Stimulated activated CD8-positive, alpha-beta memory T cell treated with anti-CD3 and anti-CD28 coated beads, Interleukin-15, amount 100 ng/mL, for 24 hours (primary cell): Measurements from ENCODE around the gene MYO18B.

Experiments used
- DNase-seq: peaks from one replicate; pipeline ENCODE4 v3.0.0-alpha.2; 2020; ENCODE audit warnings: low read depth

MYO18B gene

DNA sequence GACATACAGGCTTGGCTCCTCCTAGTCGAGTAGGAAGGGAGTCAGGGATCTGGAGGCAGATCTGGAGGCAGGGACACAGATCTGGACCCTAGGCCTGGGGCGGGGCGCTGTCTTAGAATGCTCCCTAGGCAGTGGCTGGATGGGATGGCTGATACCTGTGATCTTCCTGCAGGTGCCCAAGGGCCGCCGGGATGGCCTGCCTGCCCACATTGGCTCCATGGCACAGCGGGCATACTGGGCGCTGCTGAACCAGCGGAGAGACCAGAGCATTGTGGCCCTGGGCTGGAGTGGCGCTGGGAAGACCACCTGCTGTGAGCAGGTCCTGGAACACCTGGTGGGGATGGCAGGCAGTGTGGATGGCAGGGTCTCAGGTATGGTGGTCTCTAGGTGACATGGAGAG, 35.4 kb downstream of the MYO18B start:
- no peak for DNase-seq

- DNase-seq: no peak
Observed at GRCh38 chr22:25777870-25778269, 35.9 kb downstream of the MYO18B start.

GRCh38 chr22:25779426-25779825, 37.4 kb downstream of the MYO18B start:
- no peak for DNase-seq

- no peak for DNase-seq
Observed at GRCh38 chr22:25779890-25780289, 37.9 kb downstream of the MYO18B start.

DNA sequence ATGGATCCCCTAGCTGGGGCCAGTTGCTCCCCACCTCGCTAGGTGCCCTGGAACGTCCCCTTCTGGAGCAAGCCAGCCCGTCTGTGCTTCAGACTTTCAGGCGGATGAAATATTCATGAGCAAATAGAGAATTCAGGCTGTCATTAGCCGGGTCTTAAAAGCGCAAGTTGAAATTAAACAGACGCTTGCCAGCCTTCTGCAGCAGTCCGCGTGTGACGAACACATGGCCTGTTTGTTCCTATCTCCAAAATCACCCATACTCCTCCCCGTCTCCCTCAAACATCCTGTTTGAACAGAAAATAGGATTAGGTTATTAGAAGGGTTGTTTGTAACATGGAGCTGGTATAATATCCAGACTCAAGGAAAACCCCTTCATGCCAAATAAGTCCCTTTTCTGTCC, 38.7 kb downstream of the MYO18B start:
- no peak for DNase-seq

DNA sequence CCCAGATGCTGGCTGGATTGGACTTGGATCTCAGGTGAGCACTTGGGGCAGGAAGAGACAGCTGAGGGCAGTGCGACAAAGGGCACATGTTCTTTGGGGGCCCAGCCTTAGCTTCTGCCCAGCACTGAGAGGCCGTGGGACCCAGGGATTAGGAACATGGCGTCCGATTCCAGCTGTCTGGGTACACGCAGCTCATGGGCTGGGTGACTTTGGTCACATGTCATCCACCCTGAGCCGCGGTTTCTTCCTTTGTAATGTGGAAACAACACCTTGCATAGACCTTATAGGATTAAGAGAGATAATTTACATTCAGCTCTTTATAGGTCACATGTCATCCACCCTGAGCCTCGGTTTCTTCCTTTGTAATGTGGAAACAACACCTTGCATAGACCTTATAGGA, 39.8 kb downstream of the MYO18B start:
- no peak for DNase-seq

GRCh38 chr22:25782831-25783230, 40.8 kb downstream of the MYO18B start:
- no peak for DNase-seq

DNA sequence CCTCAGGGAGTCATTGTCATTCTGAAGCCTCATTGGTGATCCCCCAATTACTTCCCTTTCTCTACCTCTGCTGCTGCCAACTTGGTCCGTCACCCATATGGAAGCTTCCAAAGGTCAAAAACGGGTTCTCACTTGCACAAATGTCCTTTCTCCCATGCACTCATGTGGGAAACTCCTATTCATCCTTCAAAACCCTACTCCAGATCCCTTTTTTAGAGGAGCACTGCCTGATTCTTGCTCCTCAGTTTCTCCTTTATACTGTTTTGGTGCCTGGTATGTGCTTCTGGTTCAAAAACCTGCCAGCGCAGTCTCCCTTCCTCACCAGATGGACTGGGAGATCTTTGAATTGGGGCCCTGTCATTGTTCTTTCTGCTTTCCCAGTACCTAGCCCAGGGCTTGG, 41.9 kb downstream of the MYO18B start:
- no peak for DNase-seq

DNA sequence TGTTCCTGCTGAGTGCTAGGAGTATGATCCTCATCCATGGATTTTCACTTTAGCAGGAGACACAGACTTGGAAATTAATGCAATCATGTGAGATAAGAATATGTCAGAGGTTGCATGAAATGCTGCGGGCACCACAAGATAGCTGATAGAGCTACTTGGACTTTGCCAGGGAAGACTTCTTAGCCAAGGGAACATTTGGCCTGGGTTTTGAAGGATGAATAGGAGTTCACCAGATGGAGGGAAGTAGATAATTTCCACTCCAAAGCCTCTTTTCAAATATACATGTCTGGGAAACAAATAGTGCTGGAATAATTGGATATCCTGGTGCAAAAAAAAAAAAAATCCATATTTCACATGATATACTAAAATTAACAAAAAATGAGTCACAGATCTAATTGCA, 44.2 kb downstream of the MYO18B start:
- no peak for DNase-seq

- DNase-seq: no peak
Observed at GRCh38 chr22:25791556-25791955, 49.6 kb downstream of the MYO18B start.

- DNase-seq: no peak
Observed at GRCh38 chr22:25795478-25795877, 53.5 kb downstream of the MYO18B start.

- no peak for DNase-seq
Observed at GRCh38 chr22:25797498-25798290, 55.7 kb downstream of the MYO18B start.

GRCh38 chr22:25800766-25801165, 58.8 kb downstream of the MYO18B start:
- no peak for DNase-seq

GRCh38 chr22:25802018-25802417, 60.0 kb downstream of the MYO18B start:
- DNase-seq: no peak

GRCh38 chr22:25804676-25805075, 62.7 kb downstream of the MYO18B start:
- DNase-seq: no peak

- no peak for DNase-seq
Observed at GRCh38 chr22:25806579-25806978, 64.6 kb downstream of the MYO18B start.

DNA sequence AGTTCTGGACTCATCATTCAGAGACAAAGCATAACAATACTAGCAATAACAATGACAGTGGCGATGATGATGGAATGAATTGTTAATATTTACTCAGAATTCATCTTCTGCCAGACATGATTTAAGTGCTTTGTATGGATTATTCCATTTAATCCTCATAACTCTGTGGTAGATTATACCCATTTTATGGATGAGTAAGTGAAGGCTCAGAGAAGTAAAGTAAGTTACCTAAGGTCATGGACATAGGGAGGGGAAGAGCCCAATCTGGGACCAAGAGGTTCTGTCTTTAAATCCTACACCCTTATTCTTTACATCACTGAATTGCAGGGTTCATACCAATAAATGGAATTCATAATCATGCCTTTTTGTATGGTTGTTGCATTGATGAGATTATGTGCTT, 72.7 kb downstream of the MYO18B start:
- no peak for DNase-seq

DNA sequence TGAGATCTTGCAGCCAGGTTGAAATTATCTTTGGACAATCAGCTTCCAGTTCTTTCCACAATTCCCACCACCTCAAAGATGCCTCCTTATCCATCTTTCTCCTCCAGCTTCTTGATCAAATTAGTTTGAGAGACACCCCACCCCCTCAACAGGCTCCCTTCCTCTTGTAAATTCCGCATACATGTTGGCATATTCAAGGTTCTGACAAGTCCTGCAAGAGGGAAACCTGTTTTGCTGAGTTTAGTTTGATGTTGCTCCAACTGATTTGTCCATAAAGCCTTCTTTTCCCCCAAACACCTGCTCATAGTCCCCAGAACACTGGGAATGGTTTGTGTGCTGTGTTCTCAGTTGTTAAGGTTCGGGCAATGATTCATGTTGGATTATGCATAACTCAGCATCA, 73.6 kb downstream of the MYO18B start:
- DNase-seq: no peak

- DNase-seq: no peak
Observed at GRCh38 chr22:25816522-25817059, 74.6 kb downstream of the MYO18B start.

GRCh38 chr22:25817092-25817943, 75.3 kb downstream of the MYO18B start:
- no peak for DNase-seq

DNA sequence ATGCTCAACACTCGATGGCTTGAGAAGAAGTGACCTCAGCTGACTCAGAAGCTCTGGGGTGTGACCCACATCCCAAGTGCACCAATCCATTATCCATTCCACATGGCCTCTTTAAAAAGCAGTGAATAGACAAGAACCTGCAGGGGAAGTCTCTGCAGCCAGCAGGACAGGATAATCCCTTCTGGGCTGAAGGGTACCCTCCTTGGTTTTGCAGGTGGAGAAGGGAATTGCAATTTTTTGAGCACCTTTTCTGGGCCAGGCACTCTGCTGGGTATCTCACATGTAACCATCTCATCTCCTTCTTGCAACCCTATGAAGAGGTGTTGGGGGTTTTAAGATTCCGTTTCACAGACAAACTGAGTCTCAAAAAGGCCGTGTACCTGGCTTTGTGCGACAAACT, 76.6 kb downstream of the MYO18B start:
- no peak for DNase-seq

DNA sequence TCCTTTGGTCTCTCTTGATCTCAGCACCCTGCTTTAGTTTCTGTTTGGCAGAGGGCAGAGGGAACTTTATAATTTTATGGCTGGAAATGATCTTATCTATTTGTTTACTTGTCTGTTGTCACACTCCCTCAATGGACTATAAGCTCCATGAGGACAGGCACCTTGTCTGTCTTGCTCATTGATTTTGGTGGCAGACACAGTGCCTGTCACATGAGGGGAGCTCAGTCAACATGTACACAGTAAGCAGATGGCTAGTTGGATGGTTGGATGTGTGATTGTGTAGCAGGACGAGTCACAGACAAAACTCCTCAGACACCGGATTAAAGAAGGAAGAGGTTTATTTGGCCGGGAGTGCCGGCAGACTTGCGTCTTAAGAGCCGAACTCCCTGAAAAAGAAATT, 80.4 kb downstream of the MYO18B start:
- no peak for DNase-seq

DNA sequence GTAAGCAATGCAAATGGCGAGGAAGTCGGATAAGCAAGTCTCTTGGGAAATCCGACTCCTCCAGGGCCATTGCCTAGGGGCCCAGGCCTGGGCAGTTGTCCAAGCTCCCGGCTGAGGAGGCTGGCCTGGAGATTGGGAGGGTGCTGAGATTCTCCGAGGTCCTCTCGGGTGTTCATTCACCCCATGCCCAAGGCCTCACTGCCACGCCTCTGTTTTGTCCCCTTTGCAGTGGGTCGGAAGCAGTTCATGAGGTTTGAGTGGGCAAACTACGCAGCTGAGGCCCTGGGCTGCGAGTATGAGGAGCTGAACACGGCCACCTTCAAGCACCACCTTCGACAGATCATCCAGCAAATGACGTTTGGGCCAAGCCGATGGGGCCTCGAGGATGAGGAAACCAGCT, 81.3 kb downstream of the MYO18B start:
- no peak for DNase-seq
